ENCODE results near the gene NRXN3. TPM values are rescaled to one million over a fixed set of nuclear protein-coding genes. Genes with fewer than 3 reads are reported as not detected.

Gene NRXN3
- total and polyA plus RNA-seq, 2 of the 4 experiments (the other 2 are of a cell fraction): 4.8 to 25.1 TPM

- no peak overlapping the region for H3K9ac ChIP-seq (ENCODE audit: low read depth, low read length)
- peaks cover 20% of the 10 kb centered on the region for H3K27me3 ChIP-seq (ENCODE audit: control insufficient read depth, insufficient read depth, low read length)
- no peak overlapping the region for H2BK20ac ChIP-seq (ENCODE audit: low read depth, low read length)
- H3K4me2 ChIP-seq (ENCODE audit: low read depth, low read length): no peak overlapping the region
- no peak overlapping the region for H4K8ac ChIP-seq (ENCODE audit: low read depth in 2 of 2, low read length in 2 of 2)
- H3K9me1 ChIP-seq (ENCODE audit: insufficient read depth, low read length): no peaks in the 10 kb centered on the region
- H2BK15ac ChIP-seq (ENCODE audit: low read depth, low read length): no peak overlapping the region
- no peaks in the 10 kb centered on the region for H3K79me1 ChIP-seq (ENCODE audit: low read depth in 1 of 2, low read length in 2 of 2)
- H2BK120ac ChIP-seq (ENCODE audit: low read depth, low read length): no peak overlapping the region
- no TSS peak for BruUV-seq (replicated peaks)
- peaks cover 5% of the 10 kb centered on the region for H3K9me3 ChIP-seq (ENCODE audit: control insufficient read depth, insufficient read depth, low read length)
- TF ChIP-seq SMC3 (IDR thresholded peaks at IDR 0.05; ENCODE audit: low read depth, low read length): no peak
- TF ChIP-seq ELK1 (IDR thresholded peaks at IDR 0.05; ENCODE audit: borderline replicate concordance, low read depth, low read length): no peak
- TF ChIP-seq RFX5 (IDR thresholded peaks at IDR 0.05; ENCODE audit: low read depth, low read length): no peak
- TF ChIP-seq NFE2L2 (IDR thresholded peaks at IDR 0.05; ENCODE audit: low read depth, low read length): no peak
- TF ChIP-seq BHLHE40 (IDR thresholded peaks at IDR 0.05; ENCODE audit: low read depth, low read length): no peak
- TF ChIP-seq CTCF (conservative IDR thresholded peaks at IDR 0.05; ENCODE audit: low read depth, low read length): no peak
- in situ Hi-C loops (cut with MboI; ENCODE audit: low sequenced_read_pairs) (no loop called here), intact Hi-C loops (cut with micrococcal nuclease) (no loop called here), dilution Hi-C loops (cut with HindIII; ENCODE audit: low sequenced_read_pairs, unreplicated experiment) (no loop called here)
- no peak overlapping the region for H2AK5ac ChIP-seq (ENCODE audit: low read depth, low read length)
- ChIA-PET POLR2A (ENCODE audit: unreplicated experiment) (no interaction called here), CTCF (interaction anchor here (0.5 to 0.6 kb wide), 2 partner anchors 842 to 1517 kb away, joined by 3 read pairs; no protein-coding TSS in a partner anchor)
- H3K4me1 ChIP-seq (ENCODE audit: control insufficient read depth, insufficient read depth, low read length): no peaks in the 10 kb centered on the region
- no peak overlapping the region for H3K18ac ChIP-seq (ENCODE audit: low read depth, low read length)
- WGBS, 2 experiments (ENCODE audit: extremely low coverage in 2 of 2, insufficient read length in 1 of 2): 30% methylated on average over 2 of the region's 7 CpGs; no CpG with 5 or more reads in 1 of the 2 experiments
- H2AK9ac ChIP-seq (replicated peaks; ENCODE audit: low read depth, low read length, poor library complexity): no peak overlapping the region
- H3K36me3 ChIP-seq (ENCODE audit: control insufficient read depth, insufficient read depth, low read length): no peaks in the 10 kb centered on the region
- H3K56ac ChIP-seq (ENCODE audit: extremely low read depth, insufficient read depth, low read length): no peak overlapping the region
- no peak overlapping the region for H2BK5ac ChIP-seq (ENCODE audit: low read depth, low read length, poor library complexity, severe bottlenecking)
- no peak overlapping the region for H3K4me3 ChIP-seq (ENCODE audit: insufficient read depth, low read depth, low read length)
- H3K14ac ChIP-seq (replicated peaks; ENCODE audit: low read depth, low read length): no peak overlapping the region
- H2AFZ ChIP-seq (replicated peaks; ENCODE audit: low read length, poor library complexity): no peak overlapping the region
- no peak overlapping the region for H3K4ac ChIP-seq (ENCODE audit: low read depth, low read length)
- ATAC-seq (ENCODE audit: low read depth) (no peak), DNase-seq (no peak)
- no peak overlapping the region for H3K23ac ChIP-seq (ENCODE audit: low read depth, low read length)
- no peak overlapping the region for H4K5ac ChIP-seq (ENCODE audit: low read depth, low read length)
- no peaks in the 10 kb centered on the region for H4K20me1 ChIP-seq (ENCODE audit: insufficient read depth, low read length)
- no peak overlapping the region for H3K27ac ChIP-seq (ENCODE audit: insufficient read depth, low read length)
- no peak overlapping the region for H4K91ac ChIP-seq (ENCODE audit: insufficient read depth, low read depth, low read length)
Observed at GRCh38 chr14:79037593-79037992, 867.4 kb downstream of the NRXN3 start.

All from IMR-90 (cell line).